ENCODE data around the gene ZNF598.
"Not testable (repeated sequence)": the region's sequence is repeated elsewhere in the genome, so short reads cannot be mapped to it uniquely, and the experiment has no call there.

ZNF598 gene

GRCh38 chr16:1958715-1959268 lies 50.8 kb downstream of the ZNF598 start:
- ATAC-seq: no peak
- TF ChIP-seq CSRNP3 (CRISPR knock-in tag; IDR thresholded peaks at IDR 0.05) (no peak), ISL1 (CRISPR knock-in tag; IDR thresholded peaks at IDR 0.05) (no peak), POU6F1 (CRISPR knock-in tag; IDR thresholded peaks at IDR 0.05; ENCODE audit: borderline replicate concordance, low read depth) (no peak), ZNF565 (CRISPR knock-in tag; conservative IDR thresholded peaks at IDR 0.05; ENCODE audit: low read depth) (no peak), ZFP3 (CRISPR knock-in tag; IDR thresholded peaks at IDR 0.05) (no peak), ESRRG (CRISPR knock-in tag; IDR thresholded peaks at IDR 0.05) (no peak)

GRCh38 chr16:1958143-1958491 lies 51.5 kb downstream of the ZNF598 start:
- ATAC-seq: not testable (repeated sequence)

GRCh38 chr16:1957434-1958142 lies 52.0 kb downstream of the ZNF598 start:
- not testable (repeated sequence) for ATAC-seq

GRCh38 chr16:1953734-1954133 lies 55.9 kb downstream of the ZNF598 start:
- TF ChIP-seq ISL1 (CRISPR knock-in tag; IDR thresholded peaks at IDR 0.05): no peak
- no peak for TF ChIP-seq TCF4 (CRISPR knock-in tag; IDR thresholded peaks at IDR 0.05; ENCODE audit: borderline replicate concordance)
- no peak for TF ChIP-seq ZC3H10 (CRISPR knock-in tag; IDR thresholded peaks at IDR 0.05)
- no peak for TF ChIP-seq ZNF8 (CRISPR knock-in tag; IDR thresholded peaks at IDR 0.05)
- TF ChIP-seq GLIS3 (CRISPR knock-in tag; IDR thresholded peaks at IDR 0.05): no peak
- TF ChIP-seq PATZ1 (CRISPR knock-in tag; IDR thresholded peaks at IDR 0.05; ENCODE audit: borderline replicate concordance): no peak
- TF ChIP-seq POU6F1 (CRISPR knock-in tag; IDR thresholded peaks at IDR 0.05; ENCODE audit: borderline replicate concordance, low read depth): no peak
- no peak for TF ChIP-seq ZFP3 (CRISPR knock-in tag; IDR thresholded peaks at IDR 0.05)
- TF ChIP-seq TSHZ2 (CRISPR knock-in tag; IDR thresholded peaks at IDR 0.05): no peak
- TF ChIP-seq ESRRG (CRISPR knock-in tag; IDR thresholded peaks at IDR 0.05): no peak
- TF ChIP-seq ARNTL (CRISPR knock-in tag; IDR thresholded peaks at IDR 0.05; ENCODE audit: borderline replicate concordance, low read depth): no peak
- no peak for TF ChIP-seq RARB (CRISPR knock-in tag; IDR thresholded peaks at IDR 0.05)
- no peak for TF ChIP-seq BACH2 (CRISPR knock-in tag; IDR thresholded peaks at IDR 0.05; ENCODE audit: borderline replicate concordance)
- no peak for TF ChIP-seq SNAI2 (CRISPR knock-in tag; IDR thresholded peaks at IDR 0.05)
- no peak for TF ChIP-seq PPARA (CRISPR knock-in tag; IDR thresholded peaks at IDR 0.05; ENCODE audit: borderline replicate concordance)
- no peak for TF ChIP-seq CSRNP3 (CRISPR knock-in tag; IDR thresholded peaks at IDR 0.05)
- no peak for TF ChIP-seq ZFP30 (CRISPR knock-in tag; IDR thresholded peaks at IDR 0.05)
- no peak for TF ChIP-seq TOX (CRISPR knock-in tag; IDR thresholded peaks at IDR 0.05; ENCODE audit: borderline replicate concordance)
- ATAC-seq: no peak
